ELR (cell line): ENCODE results near the gene WFDC1.
"Not testable (repeated sequence)": the region's sequence is repeated elsewhere in the genome, so short reads cannot be mapped to it uniquely, and the experiment has no call there.

Experiments
- DNase-seq: peaks from one replicate; pipeline ENCODE4 v3.0.0-alpha.2; 2015; ENCODE audit warnings: low read depth

The WFDC1 gene

DNA sequence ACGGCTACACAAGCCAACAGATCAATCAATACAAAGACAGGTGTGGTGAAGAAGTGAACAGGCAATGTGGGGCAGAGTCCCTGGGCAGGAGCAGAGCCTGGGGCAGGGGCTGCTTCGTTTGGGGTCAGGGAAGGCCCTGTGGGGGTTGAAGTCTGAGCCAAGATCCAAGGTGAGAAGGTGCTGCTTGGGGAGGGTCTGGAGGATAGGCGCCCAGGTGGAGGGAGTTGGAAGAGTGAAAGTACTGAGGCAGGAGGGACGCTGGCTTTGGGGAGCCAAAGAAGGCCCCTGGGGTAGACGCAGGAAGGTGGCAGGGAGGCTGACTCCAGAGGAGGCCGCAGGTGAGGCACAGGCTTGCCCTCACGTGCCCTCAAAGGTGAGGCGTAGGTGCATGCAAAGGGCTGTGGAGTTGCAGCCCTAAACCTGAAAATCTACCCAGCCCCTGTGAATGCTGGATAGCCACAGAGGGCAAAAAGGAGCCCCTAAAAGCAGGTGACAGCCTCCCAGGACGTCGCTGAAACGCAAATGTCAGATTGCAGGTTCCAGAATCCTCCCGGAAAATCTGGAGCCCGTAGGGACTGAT, 33.3 kb downstream of the WFDC1 start:
- DNase-seq = no peak

DNA sequence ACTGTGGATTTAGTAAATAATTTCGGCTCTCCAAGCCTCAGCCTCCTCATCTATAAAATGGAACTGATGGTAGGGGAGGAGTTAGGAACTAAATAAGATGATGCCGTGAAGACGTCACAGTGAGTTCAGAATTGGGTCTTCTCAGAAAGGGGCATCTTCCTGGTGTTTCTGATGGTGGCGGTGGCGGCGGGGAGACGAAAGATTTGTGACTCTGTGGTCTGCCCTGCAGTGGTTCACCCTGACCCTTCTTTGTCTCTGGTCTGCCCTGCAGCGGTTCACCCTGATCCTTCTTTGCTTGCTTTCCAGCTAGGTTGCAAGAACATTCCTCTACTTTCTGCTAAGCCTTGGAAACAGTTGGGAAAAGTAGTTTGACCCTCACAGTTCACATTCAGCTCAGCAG, 34.3 kb downstream of the WFDC1 start:
- no peak for DNase-seq

- no peak for DNase-seq
Observed at GRCh38 chr16:84329843-84330684, 35.4 kb downstream of the WFDC1 start.

DNA sequence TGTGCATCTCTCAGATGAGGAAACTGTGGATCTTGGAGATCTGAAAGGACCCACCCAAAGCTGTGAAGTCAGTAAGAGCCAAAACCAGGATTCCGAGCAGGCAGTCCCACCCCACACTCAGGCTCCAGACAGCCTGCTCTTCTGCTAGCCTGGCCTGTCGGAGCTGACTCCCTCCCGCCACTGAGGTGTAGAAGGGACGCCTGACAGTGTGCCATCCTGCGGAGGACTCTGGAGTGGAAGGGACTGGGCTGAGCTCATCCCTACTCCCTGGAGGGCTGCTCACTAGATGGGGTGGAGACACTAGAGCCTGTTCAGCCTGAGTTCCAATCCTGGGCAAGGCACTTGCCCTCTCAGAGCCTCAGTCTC, 36.0 kb downstream of the WFDC1 start:
- no peak for DNase-seq

- peak; percentile 39 for DNase-seq
Observed at GRCh38 chr16:84331998-84332780, 37.5 kb downstream of the WFDC1 start.

DNA sequence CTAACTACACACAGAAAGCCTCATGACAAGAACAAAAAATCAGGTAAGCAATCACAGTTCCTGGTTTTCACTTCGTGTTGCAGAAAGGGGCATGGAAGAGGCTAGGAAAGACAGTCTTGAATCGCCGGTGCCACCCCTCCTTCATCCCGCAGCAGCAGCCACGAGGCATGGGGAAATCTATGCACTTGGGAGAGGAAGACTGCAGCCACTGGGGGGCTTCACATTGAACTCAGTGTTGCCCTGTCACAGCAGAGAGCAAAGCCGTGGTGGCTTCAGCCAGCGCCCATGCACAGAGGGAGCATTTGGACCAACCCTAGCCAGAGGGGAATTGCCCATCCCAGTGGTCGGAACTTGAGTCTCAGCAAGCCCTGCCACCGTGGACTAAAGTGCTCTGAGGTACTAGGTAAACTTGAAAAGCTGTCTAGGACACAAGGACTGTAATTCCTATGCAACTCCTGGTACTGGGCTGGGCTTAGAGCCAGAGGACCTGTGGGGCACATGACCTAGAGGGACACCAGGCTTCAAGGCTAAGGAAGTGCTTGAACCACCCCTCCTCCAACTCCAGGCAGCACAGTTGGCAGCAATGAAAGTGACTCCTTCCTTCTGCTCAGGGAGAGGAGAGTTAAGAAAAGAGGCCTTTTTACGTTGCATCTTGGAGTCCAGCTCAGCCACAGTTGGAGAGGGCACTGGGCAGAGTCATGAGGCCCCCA, 38.5 kb downstream of the WFDC1 start:
- DNase-seq = no peak

DNA sequence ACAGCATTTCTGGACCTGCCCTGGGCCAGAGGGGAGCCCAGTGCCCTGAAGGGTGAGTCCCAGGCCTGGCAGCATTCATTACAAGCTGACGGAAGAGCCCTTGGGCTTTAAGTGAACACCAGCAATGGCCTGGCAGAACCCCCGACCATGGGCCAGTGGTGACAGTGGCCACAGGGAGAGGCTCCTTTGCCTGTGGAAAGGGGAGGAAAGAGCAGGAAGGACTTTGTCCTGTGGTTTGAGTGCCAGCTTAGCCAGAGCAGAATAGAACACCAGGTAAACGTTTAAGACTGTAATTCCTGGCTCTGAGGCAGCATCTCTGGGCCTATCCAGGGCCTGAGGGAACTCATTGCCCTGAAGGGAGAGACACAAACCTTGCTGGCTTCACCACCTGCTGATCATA, 39.4 kb downstream of the WFDC1 start:
- no peak for DNase-seq

DNA sequence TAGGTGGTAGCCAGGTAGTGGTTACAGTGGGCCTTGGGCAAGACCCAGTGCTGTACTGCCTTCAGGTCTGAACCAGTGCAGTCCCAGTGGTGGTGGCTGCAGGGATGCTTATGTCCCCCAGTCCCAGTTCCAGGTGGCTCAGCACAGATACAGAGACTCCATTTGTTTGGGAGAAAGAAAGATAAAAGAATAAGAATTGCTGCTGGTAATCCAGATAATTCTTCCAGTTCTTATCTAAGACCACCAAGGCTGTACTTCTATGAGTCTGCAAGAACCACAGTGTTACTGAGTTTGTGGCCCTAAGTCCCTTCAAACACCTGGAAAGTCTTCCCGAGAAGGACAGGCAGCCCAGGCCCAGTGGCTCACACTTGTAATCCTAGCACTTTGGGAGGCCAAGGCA, 39.8 kb downstream of the WFDC1 start:
- DNase-seq = no peak

GRCh38 chr16:84337236-84337635, 42.6 kb downstream of the WFDC1 start:
- DNase-seq = not testable (repeated sequence)

- DNase-seq = no peak
Observed at GRCh38 chr16:84339311-84339710, 44.6 kb downstream of the WFDC1 start.

DNA sequence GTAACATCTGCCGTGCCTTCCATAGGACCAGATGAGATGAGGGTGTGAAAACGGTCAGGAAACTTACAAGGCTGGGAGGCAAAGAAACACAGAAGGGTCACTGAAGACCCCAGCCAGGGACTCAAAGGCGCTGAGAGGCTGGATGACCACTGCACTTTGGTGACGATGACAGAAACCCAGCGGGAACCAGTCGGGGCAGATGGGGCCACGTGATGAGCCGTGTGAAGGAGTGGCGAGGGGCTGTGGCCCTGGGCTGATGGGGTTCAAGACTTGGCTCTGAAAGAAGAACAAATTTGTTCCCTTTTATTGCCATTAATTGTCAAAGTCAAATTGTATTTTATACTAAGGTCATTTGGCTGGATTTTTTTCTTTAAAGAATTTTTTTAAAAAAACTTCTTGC, 45.1 kb downstream of the WFDC1 start:
- DNase-seq = no peak

- DNase-seq = peak; percentile 20
Observed at GRCh38 chr16:84340325-84341040, 45.8 kb downstream of the WFDC1 start.

- DNase-seq = no peak
Observed at GRCh38 chr16:84341528-84342295, 47.0 kb downstream of the WFDC1 start.

DNA sequence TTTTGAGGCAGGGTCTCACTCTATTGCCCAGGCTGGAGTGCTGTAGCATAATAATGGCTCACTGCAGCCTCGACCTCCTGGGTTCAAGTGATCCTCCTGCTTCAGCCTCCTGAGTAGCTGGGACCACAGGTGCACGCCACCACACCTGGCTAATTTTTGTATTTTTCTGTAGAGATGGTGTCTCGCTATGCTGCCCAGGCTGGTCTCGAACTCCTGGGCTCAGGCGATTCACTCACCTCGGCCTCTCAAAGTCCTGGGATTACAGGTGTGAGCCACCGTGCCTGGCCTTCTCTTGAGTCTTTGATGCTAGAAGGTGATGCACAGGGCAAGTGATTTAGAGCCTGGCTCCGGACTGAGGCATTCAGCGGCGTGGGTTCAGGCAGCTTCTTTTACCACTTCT, 49.1 kb downstream of the WFDC1 start:
- DNase-seq = not testable (repeated sequence)

GRCh38 chr16:84344781-84345180, 50.1 kb downstream of the WFDC1 start:
- no peak for DNase-seq

- DNase-seq = no peak
Observed at GRCh38 chr16:84347161-84347560, 52.5 kb downstream of the WFDC1 start.

GRCh38 chr16:84348386-84348888, 53.8 kb downstream of the WFDC1 start:
- no peak for DNase-seq

DNA sequence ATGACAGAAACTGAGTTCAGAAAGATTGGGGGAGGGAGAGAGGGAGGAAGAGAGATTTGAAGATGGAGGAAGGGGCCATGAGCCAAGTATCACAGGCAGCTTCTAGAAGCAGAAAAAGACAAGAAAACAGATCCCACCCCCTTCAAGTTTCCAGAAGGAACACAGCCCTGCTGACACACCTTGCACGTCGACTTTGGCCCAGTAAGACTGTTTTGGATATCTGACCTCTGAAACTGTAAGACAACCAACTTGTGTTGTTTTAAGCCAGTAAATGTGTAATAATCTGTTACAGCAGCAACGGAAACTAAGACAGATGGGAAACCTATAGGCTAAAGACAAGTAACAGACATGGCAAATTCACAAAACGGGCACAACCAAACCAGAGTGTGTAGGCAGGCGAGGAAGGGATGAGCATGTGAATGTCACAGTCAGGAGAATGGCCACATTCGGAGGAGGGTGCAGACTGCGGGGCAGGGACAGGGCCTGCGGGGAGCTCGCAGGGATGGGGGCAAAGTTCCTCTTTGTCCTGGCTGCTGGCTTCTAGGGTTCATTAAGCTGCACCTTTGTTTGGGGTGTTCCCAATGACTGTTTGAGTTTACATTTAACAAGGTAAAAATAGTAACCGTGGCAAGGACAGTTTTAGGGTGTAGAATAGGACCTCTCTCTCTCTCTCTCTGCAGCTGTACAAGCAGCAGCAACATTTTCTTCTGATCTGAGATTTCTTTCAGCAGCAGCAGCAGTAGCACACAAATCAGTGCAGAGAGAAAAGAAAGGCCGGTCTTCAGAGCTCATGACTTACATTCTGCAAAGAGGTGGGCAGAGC, 55.4 kb downstream of the WFDC1 start:
- DNase-seq = no peak

DNA sequence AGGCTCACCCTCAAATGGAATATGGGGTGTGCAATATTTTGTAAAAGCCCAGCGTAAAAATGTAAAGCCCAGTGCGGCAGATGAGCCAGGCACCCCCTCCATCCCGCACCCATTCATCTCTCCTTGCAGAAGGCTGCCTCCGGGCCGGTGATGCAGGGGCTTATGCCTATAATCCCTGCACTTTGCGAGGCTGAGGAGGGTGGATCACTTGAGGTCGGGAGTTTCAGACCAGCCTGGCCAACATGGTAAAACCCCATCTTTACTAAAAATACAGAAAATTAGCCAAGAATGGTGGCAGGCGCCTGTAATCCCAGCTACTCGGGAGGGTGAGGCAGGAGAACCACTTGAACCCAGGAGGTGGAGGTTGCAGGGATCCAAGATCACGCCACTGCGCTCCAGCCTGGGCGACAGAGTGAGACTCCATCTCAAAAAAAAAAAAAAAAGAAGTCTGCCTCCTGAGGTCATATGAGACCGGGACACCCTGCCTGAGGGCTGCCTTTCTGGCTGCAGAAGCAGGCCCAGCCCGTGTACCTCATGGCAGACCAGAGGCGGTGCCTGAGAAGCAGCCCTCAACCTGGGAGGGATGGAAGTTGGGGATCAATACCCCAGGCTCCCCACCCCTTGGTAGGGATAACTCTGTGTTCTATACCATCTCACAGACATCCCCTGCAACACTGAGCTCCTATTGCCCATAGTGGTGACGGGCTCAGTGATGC, 56.2 kb downstream of the WFDC1 start:
- no peak for DNase-seq
